Measurements from ENCODE around the gene COMMD6. TPM values are rescaled to one million over a fixed set of nuclear protein-coding genes. Genes with fewer than 3 reads are reported as not detected.

The COMMD6 gene
- total and polyA plus RNA-seq, 2 of the 4 experiments (the other 2 are of a cell fraction): 63.5 to 144 TPM

- Histone ChIP-seq H2AK5ac (ENCODE audit: low read depth, low read length) (no peak overlapping the region), H2BK15ac (ENCODE audit: low read depth, low read length) (no peak overlapping the region), H3K27me3 (ENCODE audit: control insufficient read depth, insufficient read depth, low read length) (no peaks in the 10 kb centered on the region), H4K91ac (ENCODE audit: insufficient read depth, low read depth, low read length) (no peak overlapping the region), H4K5ac (ENCODE audit: low read depth, low read length) (no peak overlapping the region), H2BK5ac (ENCODE audit: low read depth, low read length, poor library complexity, severe bottlenecking) (no peak overlapping the region), H3K9ac (ENCODE audit: low read depth, low read length) (no peak overlapping the region), H3K18ac (ENCODE audit: low read depth, low read length) (no peak overlapping the region), H3K27ac (ENCODE audit: insufficient read depth, low read length) (no peak overlapping the region), H3K4me1 (ENCODE audit: control insufficient read depth, insufficient read depth, low read length) (peaks cover 2% of the 10 kb centered on the region; the same call in 1 of the 2 replicates), H3K79me1 (ENCODE audit: low read depth in 1 of 2, low read length in 2 of 2) (peaks cover 35 to 45% of the 10 kb centered on the region in 2 experiments), H2AK9ac (replicated peaks; ENCODE audit: low read depth, low read length, poor library complexity) (no peak overlapping the region), H4K20me1 (ENCODE audit: insufficient read depth, low read length) (peaks cover 3% of the 10 kb centered on the region; the same call in 1 of the 2 replicates), H2BK120ac (ENCODE audit: low read depth, low read length) (no peak overlapping the region), H3K23ac (ENCODE audit: low read depth, low read length) (no peak overlapping the region), H2BK20ac (ENCODE audit: low read depth, low read length) (no peak overlapping the region), H3K4ac (ENCODE audit: low read depth, low read length) (no peak overlapping the region), H3K56ac (ENCODE audit: extremely low read depth, insufficient read depth, low read length) (no peak overlapping the region), H3K9me1 (ENCODE audit: insufficient read depth, low read length) (peaks cover 3% of the 10 kb centered on the region), H2AFZ (replicated peaks; ENCODE audit: low read length, poor library complexity) (no peak overlapping the region), H3K4me3 (ENCODE audit: insufficient read depth, low read depth, low read length) (no peak overlapping the region), H3K4me2 (ENCODE audit: low read depth, low read length) (no peak overlapping the region), H3K14ac (replicated peaks; ENCODE audit: low read depth, low read length) (no peak overlapping the region), H3K36me3 (ENCODE audit: control insufficient read depth, insufficient read depth, low read length) (peaks cover 9% of the 10 kb centered on the region), H4K8ac (ENCODE audit: low read depth in 2 of 2, low read length in 2 of 2) (no peak overlapping the region), H3K9me3 (ENCODE audit: control insufficient read depth, insufficient read depth, low read length) (no peaks in the 10 kb centered on the region)
- no TSS peak for BruUV-seq (replicated peaks)
- dilution Hi-C loops (cut with HindIII; ENCODE audit: low sequenced_read_pairs, unreplicated experiment) (no loop called here), intact Hi-C loops (cut with micrococcal nuclease) (no loop called here), in situ Hi-C loops (cut with MboI; ENCODE audit: low sequenced_read_pairs) (no loop called here)
- no CpG with 5 or more reads among the region's 1 CpG for WGBS, 2 experiments (ENCODE audit: extremely low coverage in 2 of 2, insufficient read length in 1 of 2)
- TF ChIP-seq RCOR1 (IDR thresholded peaks at IDR 0.05; ENCODE audit: insufficient replicate concordance, low read length) (no peak), ELK1 (IDR thresholded peaks at IDR 0.05; ENCODE audit: borderline replicate concordance, low read depth, low read length) (no peak), MXI1 (IDR thresholded peaks at IDR 0.05; ENCODE audit: borderline replicate concordance, low read depth, low read length) (no peak), SMC3 (IDR thresholded peaks at IDR 0.05; ENCODE audit: low read depth, low read length) (no peak), FOS (IDR thresholded peaks at IDR 0.05; ENCODE audit: low read depth, low read length) (no peak), BHLHE40 (IDR thresholded peaks at IDR 0.05; ENCODE audit: low read depth, low read length) (no peak), CEBPB (IDR thresholded peaks at IDR 0.05; ENCODE audit: low read depth, low read length) (no peak), RAD21 (IDR thresholded peaks at IDR 0.05; ENCODE audit: low read length) (no peak), USF2 (IDR thresholded peaks at IDR 0.05; ENCODE audit: low read depth, low read length) (no peak), NFE2L2 (IDR thresholded peaks at IDR 0.05; ENCODE audit: low read depth, low read length) (no peak)
- no peak for DNase-seq
- ChIA-PET CTCF (interaction anchor here (1.3 kb wide), 1 partner anchor 21 kb away, joined by 3 read pairs; no protein-coding TSS in a partner anchor), POLR2A (ENCODE audit: unreplicated experiment) (no interaction called here)
- no peak for ATAC-seq (ENCODE audit: low read depth)
These were observed 3.8 kb downstream of the COMMD6 start for GRCh38 chr13:75533861-75534260.

Data from IMR-90 (cell line).